Activated CD8-positive, alpha-beta memory T cell treated with anti-CD3 and anti-CD28 coated beads for 36 hours (primary cell): Measurements from ENCODE around the gene NDUFS6. TPM values are rescaled to one million over a fixed set of nuclear protein-coding genes. Genes with fewer than 3 reads are reported as not detected.

ENCODE experiments used
- CTCF ChIA-PET: fragments of 350-600 bp; sonication (Branson Sonifier 250); formaldehyde crosslinking; loops from one replicate; lab custom pipeline; 2021; ENCODE audit warnings: antibody characterized with exemption; lab: Charles Lee
- POLR2A ChIA-PET: fragments of 350-600 bp; sonication (Branson Sonifier 250); formaldehyde crosslinking; loops from one replicate; lab custom pipeline; 2021; ENCODE audit warnings: antibody characterized with exemption; lab: Charles Lee
- total RNA-seq, 2 experiments: library from RNA; stranded (reverse); gene quantifications; one replicate each; pipeline ENCODE4 v1.2.3, GENCODE V29; 2021

The NDUFS6 gene
- total RNA-seq, 2 experiments from 2014 or later = 46.7 to 47.5 TPM

- CTCF ChIA-PET = no interaction called here
- POLR2A ChIA-PET = no interaction called here
Measured at GRCh38 chr5:1856596-1857255, 55.5 kb downstream of the NDUFS6 start.

GRCh38 chr5:1857256-1857600 lies 56.0 kb downstream of the NDUFS6 start:
- POLR2A ChIA-PET = no interaction called here
- CTCF ChIA-PET = no interaction called here

- CTCF ChIA-PET = no interaction called here
- POLR2A ChIA-PET = no interaction called here
Measured at GRCh38 chr5:1858436-1858835, 57.2 kb downstream of the NDUFS6 start.

- ChIA-PET POLR2A (no interaction called here), CTCF (no interaction called here)
Measured at GRCh38 chr5:1859099-1859498, 57.9 kb downstream of the NDUFS6 start.

- CTCF ChIA-PET = no interaction called here
- POLR2A ChIA-PET = no interaction called here
Measured at GRCh38 chr5:1860021-1860610, 58.9 kb downstream of the NDUFS6 start.

- POLR2A ChIA-PET = no interaction called here
- CTCF ChIA-PET = no interaction called here
Measured at GRCh38 chr5:1860949-1861348, 59.7 kb downstream of the NDUFS6 start.

GRCh38 chr5:1864896-1865440 lies 63.8 kb downstream of the NDUFS6 start:
- ChIA-PET CTCF (no interaction called here), POLR2A (no interaction called here)

GRCh38 chr5:1865486-1865885 lies 64.3 kb downstream of the NDUFS6 start:
- CTCF ChIA-PET = no interaction called here
- POLR2A ChIA-PET = no interaction called here

Other genes with a start within 250 kb of the NDUFS6 start
- 100 to 1,000 TPM; 110 to 111 TPM for gene MRPL36, start 1.6 kb upstream of the NDUFS6 start, total RNA-seq
- gene IRX4, start 81.5 kb downstream of the NDUFS6 start, total RNA-seq = not detected